Tibial nerve (tissue), 4 donors: ENCODE measurements around the gene DGCR2. TPM values are rescaled to one million over a fixed set of nuclear protein-coding genes. Genes with fewer than 3 reads are reported as not detected.

Experiments
- DNase-seq, 2 donors: peaks; one replicate each; pipeline ENCODE4 v3.0.0-alpha.2; 2019; ENCODE audit warnings: low spot score in 2 of 2
- H3K27ac ChIP-seq, 4 donors: fragments of 200-600 bp; sonication (generic) in 3 of 4; one replicate each; pipeline ENCODE4 v1.5.1; 2017 to 2019; ENCODE audit warnings: mild to moderate bottlenecking in 1 of 4
- H3K27me3 ChIP-seq, 2 donors: fragments of 200-600 bp; sonication (generic) in 1 of 2; one replicate each; pipeline versions ENCODE4 v1.5.1 to v1.6.0; 2017 to 2019
- H3K36me3 ChIP-seq, 3 donors: fragments of 200-600 bp; sonication (generic); one replicate each; pipeline ENCODE4 v1.5.1; 2018 to 2019
- H3K4me1 ChIP-seq, 4 donors: fragments of 200-600 bp; sonication (generic) in 3 of 4; one replicate each; pipeline ENCODE4 v1.5.1; 2017 to 2019
- H3K4me3 ChIP-seq, 4 donors: fragments of 200-600 bp; sonication (generic) in 3 of 4; one replicate each; pipeline ENCODE4 v1.5.1; 2017 to 2019; ENCODE audit warnings: mild to moderate bottlenecking in 1 of 4, moderate library complexity in 1 of 4
- H3K9me3 ChIP-seq, 4 donors: fragments of 200-600 bp; sonication (generic) in 3 of 4; one replicate each; pipeline ENCODE4 v1.5.1; 2017 to 2019
- CTCF ChIP-seq, 5 experiments: fragments of 200-600 bp in 3 of 5; fragments of 450-650 bp in 2 of 5; sonication (generic) in 3 of 5; IDR thresholded peaks; one replicate each; pipeline ENCODE4 v1.5.1; 2016 to 2019; ENCODE audit warnings: antibody characterized with exemption in 5 of 5, mild to moderate bottlenecking in 3 of 5, moderate library complexity in 2 of 5
- EP300 ChIP-seq, 2 donors: sonication (generic); formaldehyde crosslinking; IDR thresholded peaks; one replicate each; pipeline ENCODE4 v1.6.1; 2017; ENCODE audit warnings: antibody characterized with exemption in 2 of 2, mild to moderate bottlenecking in 1 of 2
- POLR2A ChIP-seq, 2 donors: fragments of 450-650 bp; IDR thresholded peaks; one replicate each; pipeline ENCODE4 v1.6.1; 2017; ENCODE audit warnings: antibody characterized with exemption in 2 of 2, mild to moderate bottlenecking in 2 of 2, moderate library complexity in 2 of 2
- WGBS, 2 donors: methylation state at CpG; one replicate each; pipeline ENCODE4 v1.1.5; 2018; 5-methylcytosine and 5-hydroxymethylcytosine counted together
- total RNA-seq, 4 donors: library from RNA; depleted of rRNA; stranded (reverse); fragments of >200 nt; gene quantifications; one replicate each; pipeline ENCODE4 v1.1.0, GENCODE V29; 2016

Gene DGCR2
- total RNA-seq, 4 donors from 2014 or later, result 57.6 to 68.0 (median 58.9) TPM

DNA sequence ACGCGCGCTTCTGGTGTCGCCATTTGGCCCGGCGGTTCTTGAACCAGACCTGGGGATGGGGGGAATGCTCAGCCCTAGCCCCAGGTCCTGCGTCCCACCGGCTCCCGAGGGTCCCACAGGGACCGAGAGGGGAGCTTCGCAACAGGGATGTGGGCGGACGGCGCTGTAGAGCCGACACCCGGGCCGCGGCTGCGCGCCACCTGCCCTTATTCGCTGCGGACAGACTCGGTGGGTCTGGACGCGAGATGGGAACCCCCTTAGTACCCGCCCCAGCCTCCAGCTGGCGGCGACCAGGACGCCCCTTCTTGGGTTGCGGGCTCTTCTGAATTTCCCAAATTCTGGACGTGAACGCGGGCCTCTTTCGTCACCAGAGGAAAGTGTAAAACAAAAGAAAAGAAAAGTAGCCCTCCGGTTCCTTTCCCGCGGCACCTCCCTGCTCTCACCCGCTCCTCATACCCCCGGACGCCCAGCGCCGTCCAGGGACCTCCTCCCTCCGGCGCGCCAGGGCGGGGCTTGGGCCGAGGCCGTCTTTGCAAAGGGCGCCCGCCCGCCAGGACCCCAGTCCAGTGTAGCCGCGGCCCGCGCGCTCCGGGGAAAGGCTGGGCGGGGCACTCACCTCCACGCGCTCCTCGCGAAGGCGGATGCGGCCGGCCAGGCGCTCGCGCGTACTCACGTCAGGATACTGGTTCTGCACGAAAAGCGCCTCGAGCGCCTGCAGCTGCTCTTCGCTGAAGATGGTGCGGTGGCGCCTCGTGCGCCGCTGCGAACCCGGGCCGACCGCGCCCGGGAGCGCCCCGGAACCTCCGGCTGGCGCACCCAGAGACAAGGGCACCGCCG lies 27.1 kb upstream of the DGCR2 start:
- Histone ChIP-seq H3K4me3 (peak overlapping the region in 3 of 4 donors; percentile 2 to 40 (median 12)), H3K27ac (no peak overlapping the region), H3K9me3 (peaks cover 0 to 5% (median 0%) of the 10 kb centered on the region in 4 donors), H3K4me1 (peaks cover 0 to 18% (median 4%) of the 10 kb centered on the region in 4 donors), H3K27me3 (peaks cover 0 to 56% of the 10 kb centered on the region in 2 donors), H3K36me3 (no peaks in the 10 kb centered on the region)
- DNase-seq, result no peak
- TF ChIP-seq EP300 (IDR thresholded peaks at IDR 0.05), result no peak
- TF ChIP-seq POLR2A (IDR thresholded peaks at IDR 0.05), result no peak
- TF ChIP-seq CTCF (IDR thresholded peaks at IDR 0.05), result no peak
- WGBS, 2 donors, result 1 to 3% methylated on average over 35 to 61 of the region's 92 CpGs

DNA sequence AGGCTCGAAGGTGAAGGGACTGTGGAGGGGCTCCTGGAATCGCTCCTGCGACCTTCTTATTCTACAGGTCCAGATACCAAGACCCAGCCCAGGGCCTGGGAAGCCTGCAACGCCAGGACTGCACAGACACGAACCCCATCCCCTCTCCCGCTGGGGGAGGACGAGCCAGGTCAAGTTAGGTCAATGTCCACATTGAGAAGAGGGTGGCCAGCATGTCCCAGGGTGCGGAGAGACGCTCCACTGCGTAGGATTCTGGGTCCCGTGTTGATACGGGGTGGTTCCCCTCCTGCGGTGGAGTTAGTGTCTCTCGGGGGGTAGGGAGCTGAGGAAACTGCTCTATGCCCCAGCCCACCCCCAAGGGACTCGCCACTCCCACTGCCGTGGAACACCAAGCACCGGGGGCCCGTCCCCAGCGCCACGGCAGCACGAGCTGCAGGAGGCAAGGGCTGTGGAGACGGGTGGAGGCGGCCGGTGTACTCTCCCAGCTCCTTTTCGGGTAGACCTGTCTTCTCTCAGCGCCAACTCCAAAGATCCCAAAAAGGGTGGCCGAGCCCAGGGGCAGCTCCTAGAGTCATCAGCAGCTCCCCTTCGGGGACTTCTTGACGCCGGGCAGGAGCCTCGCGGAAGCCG lies 26.3 kb upstream of the DGCR2 start:
- no peak overlapping the region for H3K4me3 ChIP-seq

GRCh38 chr22:19147195-19147780 lies 25.1 kb upstream of the DGCR2 start:
- 26 to 29% methylated on average over 9 of the region's 9 CpGs for WGBS, 2 donors

More for the DNA sequence above, 26.3 kb upstream of the DGCR2 start:
- 37 to 44% methylated on average over 22 to 31 of the region's 33 CpGs for WGBS, 2 donors
- Histone ChIP-seq H3K27ac (no peak overlapping the region), H3K4me1 (peaks cover 0 to 23% (median 8%) of the 10 kb centered on the region in 4 donors), H3K36me3 (no peaks in the 10 kb centered on the region), H3K9me3 (peaks cover 0 to 5% (median 0%) of the 10 kb centered on the region in 4 donors), H3K27me3 (peaks cover 0 to 49% of the 10 kb centered on the region in 2 donors)
- TF ChIP-seq CTCF (IDR thresholded peaks at IDR 0.05) (no peak), POLR2A (IDR thresholded peaks at IDR 0.05) (no peak)
- no peak for DNase-seq

GRCh38 chr22:19146215-19146968 lies 24.2 kb upstream of the DGCR2 start:
- H3K27me3 ChIP-seq, result peaks cover 0 to 30% of the 10 kb centered on the region in 2 donors
- no peak for TF ChIP-seq EP300 (IDR thresholded peaks at IDR 0.05)
- TF ChIP-seq POLR2A (IDR thresholded peaks at IDR 0.05), result no peak
- TF ChIP-seq CTCF (IDR thresholded peaks at IDR 0.05), result no peak
- no peak overlapping the region for H3K4me3 ChIP-seq
- peaks cover 0 to under 1% (median 0%) of the 10 kb centered on the region in 4 donors for H3K9me3 ChIP-seq
- H3K36me3 ChIP-seq, result peaks cover 0 to 14% (median 0%) of the 10 kb centered on the region in 3 donors
- no peak for DNase-seq
- peaks cover 0 to 29% (median 12%) of the 10 kb centered on the region in 4 donors for H3K4me1 ChIP-seq
- no peak overlapping the region for H3K27ac ChIP-seq
- WGBS, 2 donors, result 80% methylated on average over 11 of the region's 11 CpGs

More at GRCh38 chr22:19147195-19147780, 25.1 kb upstream of the DGCR2 start:
- H3K27me3 ChIP-seq, result peaks cover 0 to 39% of the 10 kb centered on the region in 2 donors
- H3K4me1 ChIP-seq, result peaks cover 0 to 29% (median 12%) of the 10 kb centered on the region in 4 donors
- no peak for DNase-seq
- no peak overlapping the region for H3K27ac ChIP-seq
- TF ChIP-seq EP300 (IDR thresholded peaks at IDR 0.05), result no peak
- no peak for TF ChIP-seq POLR2A (IDR thresholded peaks at IDR 0.05)
- TF ChIP-seq CTCF (IDR thresholded peaks at IDR 0.05), result no peak
- peaks cover 0 to 5% (median 0%) of the 10 kb centered on the region in 3 donors for H3K36me3 ChIP-seq
- no peak overlapping the region for H3K4me3 ChIP-seq
- H3K9me3 ChIP-seq, result peaks cover 0 to 5% (median 0%) of the 10 kb centered on the region in 4 donors
